Neural progenitor cell (in vitro differentiated cells): ENCODE measurements around the gene SLIT1.

Experiments
- CTCF ChIP-seq: fragments of 200-600 bp; sonication (generic); IDR thresholded peaks from 2 replicates; pipeline ENCODE4 v1.5.1; 2017; ENCODE audit warnings: antibody characterized with exemption, mild to moderate bottlenecking
- EZH2 ChIP-seq: fragments of 200-600 bp; sonication (generic); IDR thresholded peaks from 2 replicates; pipeline ENCODE4 v1.6.1; 2017; ENCODE audit warnings: antibody characterized with exemption, mild to moderate bottlenecking, moderate library complexity
- EZH2phosphoT487 ChIP-seq: fragments of 200-600 bp; sonication (generic); IDR thresholded peaks from 2 replicates; pipeline ENCODE4 v1.6.1; 2017; ENCODE audit warnings: antibody characterized with exemption

GRCh38 chr10:97002670-97003069 is 183.1 kb downstream of the SLIT1 start:
- TF ChIP-seq CTCF (no peak), EZH2 (no peak), EZH2phosphoT487 (no peak)
